GM18868 (cell line): ENCODE data around the gene UBR1.
A peak's percentile ranks its signal among the peaks of the same experiment; 100 is the strongest.

Experiments used
- ATAC-seq: cut with Tn5 transposase; IDR thresholded peaks from one replicate; pipeline ENCODE4 v1.9.1; 2021; ENCODE audit warnings: mild to moderate bottlenecking, moderate library complexity; ENCODE audit not compliant: unreplicated experiment

The UBR1 gene

DNA sequence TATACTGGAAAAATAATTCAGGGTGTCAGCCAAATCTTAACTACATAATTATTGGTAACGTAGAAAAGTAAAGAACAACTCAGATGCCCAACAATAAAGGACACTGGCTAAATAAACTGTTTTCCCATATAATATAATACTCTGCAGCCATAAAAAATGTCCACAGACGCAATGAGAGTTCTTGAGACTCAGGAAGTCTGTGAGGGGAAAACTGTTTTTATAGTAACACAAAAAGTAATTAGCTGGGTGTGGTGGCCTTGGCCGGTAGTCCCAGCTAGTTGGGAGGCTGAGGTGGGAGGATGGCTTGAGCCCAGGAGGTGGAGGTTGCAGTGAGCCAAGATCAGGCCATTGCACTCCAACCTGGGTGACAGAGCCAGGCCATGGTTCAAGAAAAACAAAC lies 5.5 kb upstream of the UBR1 start:
- no peak for ATAC-seq

DNA sequence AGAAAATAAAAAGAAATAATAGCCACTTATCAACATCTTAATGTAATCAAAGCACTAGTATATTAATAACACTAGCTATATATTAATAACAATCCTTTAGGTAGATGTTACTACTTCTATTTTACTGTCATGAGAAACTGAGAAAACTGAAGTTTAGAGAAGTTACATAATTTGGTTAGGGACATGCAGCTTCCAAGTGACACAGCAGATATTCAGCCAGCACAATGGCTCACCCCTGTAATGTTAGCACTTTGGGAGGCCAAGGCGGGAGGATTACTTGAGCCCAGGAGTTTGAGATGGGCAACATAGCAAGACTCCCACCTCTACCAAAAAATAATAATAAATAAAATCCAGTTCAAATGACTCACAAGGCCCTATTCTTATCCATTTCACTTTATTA lies 1.9 kb upstream of the UBR1 start:
- ATAC-seq = no peak

DNA sequence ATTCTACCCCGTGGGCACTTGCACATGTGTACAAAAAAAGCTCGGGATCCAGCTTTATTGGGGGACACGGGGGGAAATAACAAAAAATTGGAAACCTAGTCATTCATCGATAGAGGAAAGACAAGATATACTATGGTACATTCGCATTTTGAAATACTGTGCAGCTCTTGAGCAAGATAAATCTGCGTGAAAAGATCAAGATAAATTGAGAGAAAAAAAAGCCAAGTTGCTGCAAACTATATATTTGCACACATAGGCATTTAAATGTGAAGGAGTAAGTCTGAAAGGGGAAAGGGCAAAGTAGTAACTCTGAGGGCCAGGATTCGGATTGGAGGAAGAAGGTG lies 620 bp upstream of the UBR1 start:
- ATAC-seq = no peak

DNA sequence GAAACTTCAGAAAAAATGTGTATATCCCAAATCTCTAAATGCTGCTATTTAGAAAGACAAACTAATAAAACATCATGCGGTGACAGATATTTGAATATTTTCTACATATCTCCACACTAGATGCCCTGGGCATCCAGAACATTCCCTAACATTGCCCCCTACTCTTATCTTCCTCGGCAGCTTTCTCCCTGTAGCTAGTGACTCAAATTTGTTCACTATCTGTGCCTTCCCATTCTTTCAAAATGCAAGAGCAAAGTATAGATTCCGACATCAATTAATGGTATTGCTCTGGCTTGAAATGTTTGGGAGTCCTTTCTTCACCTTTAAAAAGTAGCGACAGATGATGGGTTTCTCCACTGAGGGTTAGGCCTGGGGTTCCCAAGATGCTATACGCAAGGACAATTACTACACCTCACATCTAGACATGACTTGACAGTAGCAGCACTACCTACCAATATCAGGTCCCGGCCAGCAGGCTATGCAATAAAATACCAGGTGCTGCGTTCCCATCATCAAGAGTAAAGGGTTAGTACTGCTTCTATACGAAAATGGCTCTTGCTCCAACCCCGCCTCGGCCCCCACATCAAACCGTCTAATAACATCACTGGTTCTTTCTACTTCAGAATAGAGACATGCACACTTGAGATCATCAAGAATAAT lies 631 bp downstream of the UBR1 start:
- peak; percentile 16 for ATAC-seq

DNA sequence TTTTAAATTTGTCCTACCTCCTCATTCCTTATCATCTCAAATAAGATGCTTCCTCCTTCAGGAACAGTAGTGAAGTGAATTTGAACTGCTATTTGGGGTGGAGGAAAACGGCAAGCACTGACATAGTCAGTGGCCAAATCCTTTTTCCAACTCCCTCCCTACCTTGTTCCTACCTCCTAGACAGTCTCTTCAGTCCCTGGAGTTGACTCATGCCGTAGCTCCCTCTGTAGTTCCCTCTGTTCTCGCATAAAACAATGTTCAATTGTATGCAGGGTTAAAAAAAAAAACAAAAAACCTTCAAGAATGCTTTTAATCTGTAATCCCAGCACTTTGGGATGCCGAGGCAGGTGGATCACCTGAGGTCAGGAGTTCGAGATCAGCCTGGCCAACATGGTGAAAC lies 1.4 kb downstream of the UBR1 start:
- ATAC-seq = no peak

DNA sequence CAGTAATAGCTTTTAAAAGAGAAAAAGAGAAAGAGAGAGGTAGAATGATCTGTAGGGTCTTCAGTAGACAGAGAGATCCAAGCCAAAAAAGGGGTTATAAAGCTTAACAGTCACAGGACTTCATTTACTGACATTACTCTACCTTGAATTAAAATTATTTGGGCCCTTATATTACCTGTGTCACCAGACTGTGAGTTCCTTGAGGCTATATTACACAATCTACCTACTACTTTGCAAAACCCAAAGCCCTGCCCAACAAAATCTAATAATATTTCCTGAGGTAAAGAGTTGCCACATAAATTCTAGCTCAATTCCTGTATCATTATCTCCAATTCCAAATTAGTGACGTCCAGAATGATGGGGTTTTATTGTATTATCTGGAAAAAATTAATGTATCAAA lies 1.9 kb downstream of the UBR1 start:
- no peak for ATAC-seq

DNA sequence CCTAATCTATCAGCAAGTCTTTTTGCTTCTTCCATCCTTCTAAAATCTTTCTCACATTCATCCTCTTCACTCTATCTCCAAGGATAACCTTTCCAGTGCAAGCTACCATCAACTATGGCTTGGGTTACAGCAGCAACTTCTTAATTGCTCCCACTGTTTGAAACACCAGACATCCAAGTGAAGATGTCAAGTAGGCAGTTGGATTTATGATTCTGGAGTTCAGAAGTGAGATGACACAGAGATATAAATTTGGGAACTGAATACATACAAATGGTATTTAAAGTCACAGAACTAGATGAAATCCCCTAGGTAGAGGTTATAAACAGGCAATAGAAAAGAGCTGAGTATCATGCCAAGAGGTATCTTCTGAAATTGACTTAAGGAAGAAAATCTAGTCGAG lies 3.7 kb downstream of the UBR1 start:
- no peak for ATAC-seq

DNA sequence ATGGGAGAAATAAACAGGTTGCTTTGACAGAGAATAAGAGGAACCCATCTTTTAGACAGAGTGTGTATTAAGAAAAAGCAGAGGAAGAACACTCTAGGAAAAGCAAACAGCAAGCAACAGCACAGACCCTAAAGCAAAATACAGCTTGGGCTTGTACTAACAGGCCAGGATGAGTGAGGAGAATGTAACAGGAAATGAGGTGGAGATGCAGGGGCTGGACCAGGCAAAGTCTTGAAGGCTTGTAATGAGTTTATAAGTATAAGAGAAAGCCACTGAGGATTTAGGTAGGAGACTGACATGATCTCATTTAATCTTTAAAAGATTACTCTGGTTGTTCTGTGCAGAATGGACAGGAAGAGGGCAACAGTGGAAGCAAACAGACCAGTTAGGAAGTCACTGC lies 4.9 kb downstream of the UBR1 start:
- no peak for ATAC-seq

DNA sequence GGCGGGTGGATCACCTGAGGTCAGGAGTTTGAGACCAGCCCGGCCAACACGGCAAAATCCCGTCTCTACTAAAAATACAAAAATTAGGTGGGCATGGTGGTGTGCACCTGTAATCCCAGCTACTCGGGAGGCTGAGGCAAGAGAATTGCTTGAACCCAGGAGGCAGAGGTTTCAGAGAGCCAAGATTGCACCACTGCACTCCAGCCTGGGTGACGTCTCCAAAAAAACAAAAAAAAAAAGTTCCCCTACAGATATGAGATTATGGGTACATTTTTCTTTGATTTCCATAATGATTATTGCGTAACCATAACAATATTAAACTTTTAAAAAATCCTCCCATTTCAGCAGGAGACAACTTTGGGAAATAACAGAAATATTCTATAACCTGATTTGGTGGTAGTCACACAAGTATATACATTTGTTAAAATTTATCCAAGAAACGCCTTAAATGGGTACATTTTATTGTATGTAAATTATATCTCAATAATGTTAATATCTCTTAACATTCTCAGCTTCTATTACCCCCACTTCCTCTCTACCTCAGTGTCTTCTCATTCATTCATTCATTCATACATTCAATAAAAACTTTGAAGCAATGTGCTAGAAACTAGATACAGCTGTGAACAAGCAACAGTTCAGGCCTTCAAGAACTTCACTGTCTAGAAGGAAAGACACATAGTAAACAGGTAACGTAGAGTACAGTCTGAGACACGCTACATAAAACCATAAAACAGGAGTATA lies 6.6 kb downstream of the UBR1 start:
- ATAC-seq = no peak

DNA sequence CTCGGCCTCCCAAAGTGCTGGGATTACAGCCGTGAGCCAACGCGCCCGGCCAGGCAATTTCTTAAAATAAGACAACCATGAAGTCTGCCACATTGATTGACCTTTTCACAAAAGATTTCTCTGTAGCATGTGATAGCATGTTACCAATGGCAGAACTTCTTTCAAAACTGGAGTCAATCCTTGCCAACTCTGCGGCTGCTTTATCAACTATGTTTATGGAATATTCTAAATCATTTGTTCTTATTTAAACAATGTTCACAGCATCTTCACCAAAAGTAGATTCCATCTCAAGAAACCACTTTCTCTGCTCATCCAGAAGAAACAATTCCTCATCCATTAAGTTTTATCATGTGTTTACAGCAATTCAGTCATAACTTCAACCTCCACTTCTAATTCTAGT lies 9.4 kb downstream of the UBR1 start:
- no peak for ATAC-seq

DNA sequence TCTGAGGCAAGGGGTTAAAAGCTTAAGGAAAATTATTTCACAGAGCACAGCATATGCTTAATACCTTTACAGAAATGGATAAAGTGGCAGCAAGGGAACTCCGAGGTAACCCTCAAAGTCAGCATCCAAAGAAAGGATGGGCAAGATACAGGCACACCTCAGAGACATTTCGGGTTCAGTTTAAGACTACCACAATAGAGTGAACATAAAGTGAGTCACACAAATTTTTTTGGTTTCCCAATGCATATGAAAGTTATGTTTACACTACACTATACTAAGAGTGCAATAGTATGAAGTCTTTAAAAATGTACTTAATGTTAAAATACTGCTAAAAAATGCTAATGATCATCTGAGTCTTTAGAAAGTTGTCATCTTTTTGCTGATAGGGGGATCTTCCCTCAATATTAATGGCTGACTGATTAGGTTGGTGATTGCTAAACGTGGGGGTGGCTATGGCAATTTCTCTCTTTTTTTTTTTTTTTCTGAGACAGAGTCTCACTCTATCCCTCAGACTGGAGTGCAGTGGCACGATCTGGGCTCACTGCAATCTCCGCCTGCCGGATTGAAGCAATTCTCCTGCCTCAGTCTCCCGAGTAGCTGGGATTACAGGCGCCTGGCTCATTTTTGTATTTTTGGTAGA lies 10.0 kb downstream of the UBR1 start:
- ATAC-seq = no peak

DNA sequence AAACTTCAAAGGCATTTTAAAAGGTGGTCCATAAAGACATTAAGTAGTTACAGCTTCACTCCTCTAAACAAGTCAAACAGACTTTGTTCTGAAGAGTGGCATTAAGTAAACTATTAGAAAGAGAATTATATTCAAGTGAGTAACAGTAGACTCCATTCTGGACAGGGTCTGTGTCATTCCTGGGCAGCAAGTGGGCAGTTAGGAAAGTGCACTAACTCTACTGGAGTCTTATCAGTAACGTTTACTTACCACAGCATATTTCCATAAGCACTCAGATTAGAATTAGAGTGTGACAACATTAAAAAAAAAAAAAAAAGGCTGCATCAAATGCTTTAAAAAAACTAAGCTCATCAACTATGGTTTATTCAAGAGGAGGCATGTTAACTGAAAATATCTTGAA lies 10.6 kb downstream of the UBR1 start:
- no peak for ATAC-seq

DNA sequence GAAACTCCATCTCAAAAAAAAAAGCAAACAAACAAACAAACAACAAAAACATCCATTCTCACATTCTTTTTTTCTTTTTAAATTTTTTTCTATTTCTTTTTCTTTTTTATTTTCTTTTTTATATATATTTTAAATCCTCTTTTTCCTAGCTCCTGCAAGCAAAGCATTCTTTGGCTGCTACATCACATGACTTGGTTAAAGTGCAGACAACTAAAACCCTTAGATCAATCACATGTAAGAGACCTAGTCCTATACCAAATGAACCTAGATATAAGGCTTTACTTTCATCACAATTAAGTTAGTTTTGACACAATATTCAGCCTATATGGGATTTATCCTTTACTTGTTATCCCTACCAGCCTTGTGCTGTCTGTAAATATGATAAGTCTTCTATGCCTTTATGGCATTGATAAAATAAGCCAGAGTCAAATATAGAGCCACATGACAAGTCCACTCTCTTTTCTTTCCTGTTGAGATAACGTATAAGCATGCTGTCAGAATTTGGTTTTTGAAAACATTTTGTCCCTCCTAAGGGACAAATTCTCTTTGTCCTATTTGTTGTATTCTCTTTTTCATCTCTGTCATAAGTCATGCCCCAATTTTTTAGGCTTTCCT lies 11.3 kb downstream of the UBR1 start:
- no peak for ATAC-seq

DNA sequence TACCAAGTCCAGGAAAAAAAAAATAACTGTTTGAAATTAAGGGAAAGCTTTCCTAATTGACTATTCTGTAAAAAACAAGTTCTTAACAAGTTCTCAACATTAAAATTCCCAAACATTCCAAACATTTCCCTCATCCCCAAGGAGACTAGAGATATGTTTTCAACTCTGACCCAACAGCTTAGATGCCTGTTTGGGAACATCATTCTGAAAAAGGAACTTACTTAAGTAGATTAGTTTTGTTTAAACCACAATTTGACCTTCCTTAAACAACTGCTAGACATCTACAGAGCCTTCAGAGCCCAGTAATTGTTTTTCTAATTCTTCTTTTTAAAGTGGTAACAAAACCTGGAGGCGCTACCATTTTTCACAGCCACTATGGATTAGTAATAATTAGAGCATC lies 12.8 kb downstream of the UBR1 start:
- no peak for ATAC-seq

DNA sequence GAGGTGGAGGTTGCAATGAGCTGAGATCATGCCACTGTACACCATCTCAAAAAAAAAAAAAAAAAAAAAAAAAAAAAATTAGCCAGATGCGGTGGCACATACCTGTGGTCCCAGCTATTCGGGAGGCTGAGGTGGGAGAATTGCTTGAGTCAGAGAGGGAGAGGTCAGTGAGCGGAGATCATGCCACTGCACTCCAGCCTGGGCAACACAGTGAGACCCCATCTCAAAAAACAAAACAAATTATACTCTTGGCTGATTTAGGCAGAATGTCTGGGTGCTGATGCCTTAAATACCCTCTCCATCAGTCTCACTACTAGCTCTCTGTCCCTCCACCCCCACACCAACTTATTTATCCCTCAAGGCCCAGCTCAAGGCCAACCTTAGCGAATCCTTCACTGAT lies 14.0 kb downstream of the UBR1 start:
- ATAC-seq = no peak

DNA sequence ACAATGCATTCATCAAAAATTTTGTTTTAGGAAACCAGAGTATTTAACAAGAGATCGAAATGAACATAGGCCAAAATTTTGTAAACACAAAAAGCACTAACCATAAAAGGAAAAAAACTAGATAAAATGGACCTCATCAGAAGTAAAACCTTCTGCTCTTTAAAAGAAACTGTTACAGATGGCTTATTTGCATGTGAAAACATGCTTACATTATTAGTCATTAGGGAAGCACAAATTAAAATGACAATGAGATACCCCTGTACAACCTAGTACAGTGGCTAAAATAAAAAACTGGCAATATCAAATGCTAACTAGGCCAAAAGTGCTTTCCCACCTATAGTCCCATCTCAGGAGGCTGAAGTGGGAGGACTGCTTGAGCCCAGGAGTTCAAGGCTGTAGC lies 19.3 kb downstream of the UBR1 start:
- no peak for ATAC-seq

DNA sequence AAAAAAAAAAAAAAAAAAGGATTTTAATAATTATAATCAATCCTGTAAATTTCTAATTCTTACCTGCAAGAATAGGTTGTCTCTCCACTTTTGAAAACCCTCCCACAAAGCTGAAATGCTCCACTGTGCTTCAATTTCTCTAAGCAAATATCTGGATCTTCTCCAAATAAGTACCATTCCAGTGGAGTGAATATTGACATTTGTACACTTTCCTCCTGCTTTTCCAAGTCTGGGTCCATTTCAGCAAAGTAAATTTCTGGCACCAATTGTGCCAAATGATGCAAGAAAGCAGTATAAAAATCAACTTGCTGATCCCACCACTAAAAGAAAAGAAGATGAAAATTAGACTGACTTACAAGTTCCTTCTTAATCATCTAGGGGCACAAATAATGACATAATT lies 19.9 kb downstream of the UBR1 start:
- no peak for ATAC-seq

DNA sequence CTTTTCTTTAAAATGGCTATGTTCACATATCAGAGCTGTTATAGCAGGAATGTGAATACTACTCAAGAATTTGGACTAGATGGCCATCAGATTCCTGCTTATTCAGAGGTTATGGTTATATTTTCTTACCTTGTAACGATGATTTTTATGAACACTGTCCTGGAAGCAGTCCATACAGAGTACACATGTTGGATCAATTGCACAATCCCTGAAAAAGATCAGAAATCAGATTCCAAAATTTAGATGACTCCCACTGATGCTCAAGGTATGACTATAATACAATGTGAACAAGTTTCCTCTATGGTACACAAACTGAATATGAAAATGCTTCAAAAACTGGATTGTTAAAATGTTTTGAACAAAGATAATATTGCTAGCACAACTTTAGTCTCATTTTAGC lies 23.3 kb downstream of the UBR1 start:
- ATAC-seq = no peak

DNA sequence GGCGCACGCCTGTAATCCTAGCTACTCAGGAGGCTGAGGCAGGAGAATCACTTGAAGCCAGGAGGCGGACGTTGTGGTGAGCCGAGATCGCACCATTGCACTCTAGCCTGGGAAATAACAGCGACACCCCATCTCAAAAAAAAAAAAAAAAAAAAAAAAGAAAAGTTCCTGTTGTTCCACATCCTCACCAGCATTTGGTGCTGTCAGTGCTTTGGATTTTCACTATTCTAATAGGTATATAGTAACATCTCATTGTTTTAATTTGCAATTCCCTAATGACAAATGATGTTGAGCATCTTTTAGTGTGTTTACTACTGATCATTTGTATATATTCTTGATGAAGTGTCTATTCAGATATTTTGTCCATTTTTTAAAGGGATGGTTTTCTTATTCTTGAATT lies 24.6 kb downstream of the UBR1 start:
- ATAC-seq = no peak

DNA sequence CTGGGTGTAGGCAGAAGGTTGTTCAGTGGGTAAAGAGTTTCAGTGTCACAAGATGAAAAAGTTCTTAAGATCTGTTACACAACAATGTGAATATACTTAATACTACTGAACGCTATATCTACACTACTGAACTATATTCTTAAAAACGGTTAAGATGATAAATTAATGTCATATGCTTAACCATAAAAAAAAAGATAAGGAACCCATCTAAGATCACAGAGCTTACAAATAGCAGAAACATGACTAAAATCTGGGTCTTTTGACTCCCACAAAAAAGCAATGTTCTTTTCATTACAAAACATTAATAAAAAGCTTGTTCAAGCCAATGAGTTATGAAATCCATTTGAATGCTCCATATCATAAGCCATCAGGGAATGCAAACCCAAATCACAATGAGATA lies 34.4 kb downstream of the UBR1 start:
- no peak for ATAC-seq

DNA sequence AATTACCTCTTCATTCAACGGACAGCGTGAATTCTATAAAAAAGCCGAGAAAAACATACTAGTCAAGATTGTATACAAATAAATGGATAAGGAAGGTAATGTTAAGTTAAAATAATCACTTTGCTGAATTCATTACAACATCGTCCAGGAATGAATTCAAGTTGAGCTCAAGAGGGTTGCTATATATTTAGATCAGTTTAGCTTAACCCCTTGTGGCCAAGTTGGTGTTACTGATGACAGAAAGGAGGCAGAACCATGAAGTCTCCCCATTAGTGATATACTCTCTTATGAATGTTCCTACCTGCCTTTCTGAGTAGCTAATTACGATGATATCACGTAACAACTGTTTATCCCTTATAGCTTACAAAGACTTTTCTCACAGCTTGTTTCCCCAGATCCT lies 34.9 kb downstream of the UBR1 start:
- ATAC-seq = no peak

DNA sequence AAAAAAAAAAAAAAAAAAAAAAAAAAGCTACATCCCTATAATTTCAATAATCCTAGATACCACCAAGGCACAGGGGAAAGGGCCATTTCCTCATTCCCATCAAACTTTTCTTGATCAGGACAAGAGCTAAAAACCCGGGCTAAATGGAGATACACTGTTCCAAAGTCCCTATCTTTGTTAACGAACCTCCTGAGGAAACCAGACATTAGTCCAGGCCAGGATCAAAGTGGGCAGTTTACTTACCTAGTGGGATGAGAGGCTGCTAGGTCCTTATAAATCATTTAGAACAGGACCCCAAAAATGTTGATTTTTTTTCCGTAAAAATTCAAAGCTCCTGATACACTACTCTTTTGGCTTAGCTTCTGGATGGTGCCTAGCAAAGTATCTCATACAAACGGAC lies 35.6 kb downstream of the UBR1 start:
- ATAC-seq = no peak
